ENCODE measurements around the gene TOB1. TPM values are rescaled to one million over a fixed set of nuclear protein-coding genes. Genes with fewer than 3 reads are reported as not detected.

TOB1 gene
- total RNA-seq, 2 experiments from 2014 or later, result 15.2 to 26.4 TPM

DNA sequence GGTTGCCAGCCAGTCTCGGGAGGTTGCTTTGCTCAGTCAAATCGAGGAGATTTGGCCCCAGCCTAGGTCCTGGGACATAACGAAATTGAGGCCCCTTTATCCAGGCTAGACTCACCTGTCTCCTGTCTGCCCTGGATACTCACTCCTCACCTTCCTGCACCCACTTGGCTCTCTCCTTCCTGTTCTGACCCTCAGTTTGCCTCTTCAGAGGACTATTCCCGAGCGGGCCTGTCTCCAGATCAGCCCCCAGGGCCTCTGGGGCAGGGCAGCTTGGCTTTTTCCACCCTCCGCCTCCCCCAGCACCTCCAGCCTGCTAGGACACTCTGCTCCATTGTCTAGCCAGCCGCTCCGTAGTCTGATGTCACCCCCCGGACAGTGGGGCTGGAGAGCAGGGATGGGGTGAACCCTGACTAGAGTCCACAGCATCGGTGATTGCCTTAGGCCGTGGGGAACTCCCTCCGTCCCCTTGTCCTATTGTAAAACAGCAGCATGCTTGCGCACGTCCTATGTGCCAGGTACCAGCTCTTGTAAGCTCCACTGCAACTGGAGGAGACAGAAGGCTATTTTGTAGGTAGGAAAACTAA, 21.9 kb downstream of the TOB1 start:
- H2AFZ ChIP-seq (ENCODE audit: low read length), result no peak overlapping the region
- no peaks in the 10 kb centered on the region for H3K9me3 ChIP-seq (ENCODE audit: low read length)
- no peak overlapping the region for H3K4me3 ChIP-seq (ENCODE audit: low read depth, low read length, poor library complexity, severe bottlenecking)
- no TSS peak for BruUV-seq (replicated peaks)
- ChIA-PET POLR2A (no interaction called here), CTCF (ENCODE audit: unreplicated experiment) (no interaction called here)
- no peaks in the 10 kb centered on the region for H3K9me2 ChIP-seq (ENCODE audit: insufficient read depth, low read length)
- H4K20me1 ChIP-seq (ENCODE audit: insufficient read depth, low read length), result no peaks in the 10 kb centered on the region
- H3K27ac ChIP-seq (ENCODE audit: low read depth, low read length, poor library complexity, severe bottlenecking), result no peak overlapping the region
- DNase-seq (ENCODE audit: low spot score), result no peak
- H3K4me2 ChIP-seq (ENCODE audit: low read length), result no peak overlapping the region
- no peaks in the 10 kb centered on the region for H3K79me2 ChIP-seq (ENCODE audit: insufficient read depth, low read depth, low read length)
- intact Hi-C loops (cut with micrococcal nuclease; ENCODE audit: unreplicated experiment), result loop anchor here (5.0 kb wide), 1 partner anchor 212 kb away; the partner anchor contains the start of gene ABCC3
- no peaks in the 10 kb centered on the region for H3K36me3 ChIP-seq (ENCODE audit: insufficient read depth, low read length)
- TF ChIP-seq, protein P1, sequence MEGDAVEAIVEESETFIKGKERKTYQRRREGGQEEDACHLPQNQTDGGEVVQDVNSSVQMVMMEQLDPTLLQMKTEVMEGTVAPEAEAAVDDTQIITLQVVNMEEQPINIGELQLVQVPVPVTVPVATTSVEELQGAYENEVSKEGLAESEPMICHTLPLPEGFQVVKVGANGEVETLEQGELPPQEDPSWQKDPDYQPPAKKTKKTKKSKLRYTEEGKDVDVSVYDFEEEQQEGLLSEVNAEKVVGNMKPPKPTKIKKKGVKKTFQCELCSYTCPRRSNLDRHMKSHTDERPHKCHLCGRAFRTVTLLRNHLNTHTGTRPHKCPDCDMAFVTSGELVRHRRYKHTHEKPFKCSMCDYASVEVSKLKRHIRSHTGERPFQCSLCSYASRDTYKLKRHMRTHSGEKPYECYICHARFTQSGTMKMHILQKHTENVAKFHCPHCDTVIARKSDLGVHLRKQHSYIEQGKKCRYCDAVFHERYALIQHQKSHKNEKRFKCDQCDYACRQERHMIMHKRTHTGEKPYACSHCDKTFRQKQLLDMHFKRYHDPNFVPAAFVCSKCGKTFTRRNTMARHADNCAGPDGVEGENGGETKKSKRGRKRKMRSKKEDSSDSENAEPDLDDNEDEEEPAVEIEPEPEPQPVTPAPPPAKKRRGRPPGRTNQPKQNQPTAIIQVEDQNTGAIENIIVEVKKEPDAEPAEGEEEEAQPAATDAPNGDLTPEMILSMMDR (conservative IDR thresholded peaks at IDR 0.05; ENCODE audit: low read length), result no peak
- no peak for TF ChIP-seq EZH2phosphoT487 (IDR thresholded peaks at IDR 0.05; ENCODE audit: borderline replicate concordance, low read depth, low read length)
- no peaks in the 10 kb centered on the region for H3K4me1 ChIP-seq (ENCODE audit: insufficient read depth, low read length, poor library complexity, severe bottlenecking)

DNA sequence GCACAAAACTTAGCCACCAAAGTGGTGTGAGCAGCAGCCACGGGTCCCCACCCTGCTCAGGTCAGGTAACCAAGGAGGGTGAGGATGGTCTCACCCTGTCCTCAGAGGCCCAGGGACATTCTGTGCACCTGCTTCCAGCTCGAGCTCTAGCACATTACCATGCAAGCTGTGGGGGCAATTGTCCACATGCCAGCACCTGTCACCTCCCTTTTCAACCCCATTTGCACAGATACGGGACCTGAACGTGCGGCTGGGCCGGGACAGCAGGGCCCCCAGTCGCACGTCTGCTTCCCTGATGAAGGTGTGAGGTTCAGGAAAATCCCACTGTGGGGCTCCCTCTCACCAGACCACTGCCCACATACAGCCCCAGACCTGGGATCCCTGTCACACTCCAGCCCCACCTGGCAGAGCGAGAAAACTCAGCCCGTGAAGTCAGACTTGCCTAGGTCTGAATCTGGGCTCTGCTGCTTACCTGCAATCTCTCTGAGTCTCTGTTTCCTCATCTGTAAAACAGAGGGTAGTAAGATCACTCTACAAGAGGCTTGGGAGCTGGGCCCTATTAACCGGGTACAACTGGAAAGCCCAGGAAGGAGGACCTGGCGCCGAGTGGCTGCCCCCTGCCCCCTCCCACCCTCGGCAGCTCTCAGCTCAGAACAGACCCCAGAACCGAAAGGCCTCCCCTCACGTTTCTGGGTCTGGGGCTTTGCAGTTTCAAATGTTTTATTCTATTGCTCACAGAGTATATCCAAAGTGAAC, 22.8 kb downstream of the TOB1 start:
- no peak overlapping the region for H3K27ac ChIP-seq (ENCODE audit: low read depth, low read length, poor library complexity, severe bottlenecking)
- TF ChIP-seq, protein P1 (conservative IDR thresholded peaks at IDR 0.05; ENCODE audit: low read length), result no peak
- TF ChIP-seq EZH2phosphoT487 (IDR thresholded peaks at IDR 0.05; ENCODE audit: borderline replicate concordance, low read depth, low read length), result no peak
- no peak overlapping the region for H3K4me2 ChIP-seq (ENCODE audit: low read length)
- no peaks in the 10 kb centered on the region for H3K79me2 ChIP-seq (ENCODE audit: insufficient read depth, low read depth, low read length)
- CTCF ChIA-PET (ENCODE audit: unreplicated experiment), result no interaction called here
- H3K9me2 ChIP-seq (ENCODE audit: insufficient read depth, low read length), result no peaks in the 10 kb centered on the region
- no peaks in the 10 kb centered on the region for H3K36me3 ChIP-seq (ENCODE audit: insufficient read depth, low read length)
- intact Hi-C loops (cut with micrococcal nuclease; ENCODE audit: unreplicated experiment), result loop anchor here (2.0 to 5.0 kb wide), 2 partner anchors 211 to 297 kb away; partner anchors contain the start of genes ABCC3 and SPATA20
- BruUV-seq (replicated peaks), result no TSS peak
- DNase-seq (ENCODE audit: low spot score), result no peak
- POLR2A ChIA-PET, result no interaction called here
- H2AFZ ChIP-seq (ENCODE audit: low read length), result no peak overlapping the region
- no peaks in the 10 kb centered on the region for H3K9me3 ChIP-seq (ENCODE audit: low read length)
- no peaks in the 10 kb centered on the region for H3K4me1 ChIP-seq (ENCODE audit: insufficient read depth, low read length, poor library complexity, severe bottlenecking)
- H4K20me1 ChIP-seq (ENCODE audit: insufficient read depth, low read length), result no peaks in the 10 kb centered on the region
- H3K4me3 ChIP-seq (ENCODE audit: low read depth, low read length, poor library complexity, severe bottlenecking), result no peak overlapping the region
